Ovary (tissue), 3 donors: ENCODE data around the gene ZNF587.
"Not testable (repeated sequence)": the region's sequence is repeated elsewhere in the genome, so short reads cannot be mapped to it uniquely, and the experiment has no call there.

Experiments used
- CTCF ChIP-seq, 3 donors: fragments of 450-650 bp in 2 of 3; fragments of 200-600 bp in 1 of 3; IDR thresholded peaks; one replicate each; pipeline versions ENCODE4 v1.5.1 to v1.8.0; 2016 to 2022; ENCODE audit warnings: antibody characterized with exemption in 3 of 3, mild to moderate bottlenecking in 1 of 3
- EP300 ChIP-seq: sonication (generic); formaldehyde crosslinking; IDR thresholded peaks from one replicate; pipeline ENCODE4 v1.6.1; 2017; ENCODE audit warnings: antibody characterized with exemption
- POLR2A ChIP-seq: fragments of 450-650 bp; IDR thresholded peaks from one replicate; pipeline ENCODE4 v1.6.1; 2017; ENCODE audit warnings: antibody characterized with exemption, mild to moderate bottlenecking, moderate library complexity
- donor health status: DM: no; HTN: no; CAD: no.

- not testable (repeated sequence) for TF ChIP-seq CTCF (IDR thresholded peaks at IDR 0.05); POLR2A; EP300
Measured at GRCh38 chr19:57854117-57854516, 4.5 kb downstream of the ZNF587 start.
